ENCODE measurements around the gene P2RY10. TPM values are rescaled to one million over a fixed set of nuclear protein-coding genes. Genes with fewer than 3 reads are reported as not detected.

Gene P2RY10, protein sequence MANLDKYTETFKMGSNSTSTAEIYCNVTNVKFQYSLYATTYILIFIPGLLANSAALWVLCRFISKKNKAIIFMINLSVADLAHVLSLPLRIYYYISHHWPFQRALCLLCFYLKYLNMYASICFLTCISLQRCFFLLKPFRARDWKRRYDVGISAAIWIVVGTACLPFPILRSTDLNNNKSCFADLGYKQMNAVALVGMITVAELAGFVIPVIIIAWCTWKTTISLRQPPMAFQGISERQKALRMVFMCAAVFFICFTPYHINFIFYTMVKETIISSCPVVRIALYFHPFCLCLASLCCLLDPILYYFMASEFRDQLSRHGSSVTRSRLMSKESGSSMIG
- not detected for total RNA-seq
- long read RNA-seq, result 0 reads

DNA sequence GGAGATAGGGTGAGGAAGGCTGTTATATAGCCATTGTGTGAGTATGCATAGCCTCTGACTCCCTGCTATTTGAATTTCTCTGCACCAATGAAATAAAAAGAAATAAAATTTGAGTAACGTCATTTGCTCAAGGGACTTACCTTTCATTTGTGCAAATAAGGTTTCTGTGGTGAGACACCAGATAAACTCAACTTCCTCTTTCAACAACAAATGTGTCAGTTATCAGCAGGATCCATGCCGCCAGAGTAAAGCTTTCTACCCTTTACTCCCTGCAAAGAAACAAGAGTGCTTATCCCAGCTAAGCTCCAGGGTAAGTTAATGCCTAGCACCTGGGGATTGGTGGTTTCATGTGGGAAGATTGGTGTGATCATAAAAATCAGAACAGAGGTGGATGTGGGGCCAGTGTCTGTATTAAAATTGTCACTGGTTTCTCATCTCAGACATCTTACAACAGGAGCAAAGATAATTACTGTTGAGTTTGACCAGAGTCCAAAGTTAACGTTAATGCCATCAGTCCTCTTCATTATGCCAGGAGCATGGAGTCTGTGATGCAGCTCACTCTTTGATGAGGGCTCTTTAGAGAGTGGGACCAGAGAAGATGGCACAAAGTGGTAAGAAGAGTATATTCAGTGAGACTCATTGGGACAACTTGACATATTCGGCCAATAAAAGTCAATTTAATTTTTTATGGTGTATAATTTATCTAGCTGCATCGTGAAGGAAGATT is at the start of gene P2RY10:
P2RY10 (plus strand) TSS at position 206 of the 727 bp plus-strand sequence. CDS start 15,130 bp downstream, outside the sequence.
- TF ChIP-seq, protein P1, sequence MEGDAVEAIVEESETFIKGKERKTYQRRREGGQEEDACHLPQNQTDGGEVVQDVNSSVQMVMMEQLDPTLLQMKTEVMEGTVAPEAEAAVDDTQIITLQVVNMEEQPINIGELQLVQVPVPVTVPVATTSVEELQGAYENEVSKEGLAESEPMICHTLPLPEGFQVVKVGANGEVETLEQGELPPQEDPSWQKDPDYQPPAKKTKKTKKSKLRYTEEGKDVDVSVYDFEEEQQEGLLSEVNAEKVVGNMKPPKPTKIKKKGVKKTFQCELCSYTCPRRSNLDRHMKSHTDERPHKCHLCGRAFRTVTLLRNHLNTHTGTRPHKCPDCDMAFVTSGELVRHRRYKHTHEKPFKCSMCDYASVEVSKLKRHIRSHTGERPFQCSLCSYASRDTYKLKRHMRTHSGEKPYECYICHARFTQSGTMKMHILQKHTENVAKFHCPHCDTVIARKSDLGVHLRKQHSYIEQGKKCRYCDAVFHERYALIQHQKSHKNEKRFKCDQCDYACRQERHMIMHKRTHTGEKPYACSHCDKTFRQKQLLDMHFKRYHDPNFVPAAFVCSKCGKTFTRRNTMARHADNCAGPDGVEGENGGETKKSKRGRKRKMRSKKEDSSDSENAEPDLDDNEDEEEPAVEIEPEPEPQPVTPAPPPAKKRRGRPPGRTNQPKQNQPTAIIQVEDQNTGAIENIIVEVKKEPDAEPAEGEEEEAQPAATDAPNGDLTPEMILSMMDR (IDR thresholded peaks at IDR 0.05; ENCODE audit: borderline replicate concordance), result no peak
- H3K4me3 ChIP-seq, result no peak within 1 kb of the TSS
- no peaks in the 10 kb centered on the region for H3K27me3 ChIP-seq (ENCODE audit: low read depth)
- no peak within 1 kb of the TSS for H3K27ac ChIP-seq (replicated peaks)
- intact Hi-C loops (cut with micrococcal nuclease), result no loop called here
- H3K4me1 ChIP-seq, result no peaks in the 10 kb centered on the region
- DNase-seq, result no peak
- no peaks in the 10 kb centered on the region for H3K9me3 ChIP-seq (replicated peaks)
- no peaks in the 10 kb centered on the region for H3K36me3 ChIP-seq

DNA sequence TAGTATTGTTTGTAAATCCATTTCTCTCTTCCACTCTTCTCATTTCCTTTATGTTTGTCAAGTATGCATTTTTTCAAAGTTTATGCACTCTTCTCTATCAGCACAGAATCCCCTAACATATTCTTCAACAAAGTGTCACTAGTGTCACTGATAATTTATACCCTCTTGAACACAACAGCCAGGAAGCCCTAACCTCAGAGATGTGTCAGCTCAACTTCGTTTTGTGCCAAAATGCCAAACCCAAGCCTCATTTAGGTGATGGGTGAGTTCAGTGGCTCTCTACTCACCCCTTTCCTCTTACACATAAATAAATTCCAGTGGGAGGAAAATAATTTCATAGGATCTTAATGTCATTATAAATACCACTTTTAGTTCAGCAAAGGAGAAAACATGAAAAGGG is 22.4 kb upstream of the P2RY10 start:
- H3K4me3 ChIP-seq, result no peak overlapping the region
- intact Hi-C loops (cut with micrococcal nuclease), result no loop called here
- H3K9me3 ChIP-seq (replicated peaks), result no peaks in the 10 kb centered on the region
- H3K36me3 ChIP-seq, result no peaks in the 10 kb centered on the region
- H3K27ac ChIP-seq (replicated peaks), result no peak overlapping the region
- no peak for DNase-seq
- TF ChIP-seq, protein P1 (IDR thresholded peaks at IDR 0.05; ENCODE audit: borderline replicate concordance), result no peak
- H3K27me3 ChIP-seq (ENCODE audit: low read depth), result no peaks in the 10 kb centered on the region
- H3K4me1 ChIP-seq, result no peaks in the 10 kb centered on the region

DNA sequence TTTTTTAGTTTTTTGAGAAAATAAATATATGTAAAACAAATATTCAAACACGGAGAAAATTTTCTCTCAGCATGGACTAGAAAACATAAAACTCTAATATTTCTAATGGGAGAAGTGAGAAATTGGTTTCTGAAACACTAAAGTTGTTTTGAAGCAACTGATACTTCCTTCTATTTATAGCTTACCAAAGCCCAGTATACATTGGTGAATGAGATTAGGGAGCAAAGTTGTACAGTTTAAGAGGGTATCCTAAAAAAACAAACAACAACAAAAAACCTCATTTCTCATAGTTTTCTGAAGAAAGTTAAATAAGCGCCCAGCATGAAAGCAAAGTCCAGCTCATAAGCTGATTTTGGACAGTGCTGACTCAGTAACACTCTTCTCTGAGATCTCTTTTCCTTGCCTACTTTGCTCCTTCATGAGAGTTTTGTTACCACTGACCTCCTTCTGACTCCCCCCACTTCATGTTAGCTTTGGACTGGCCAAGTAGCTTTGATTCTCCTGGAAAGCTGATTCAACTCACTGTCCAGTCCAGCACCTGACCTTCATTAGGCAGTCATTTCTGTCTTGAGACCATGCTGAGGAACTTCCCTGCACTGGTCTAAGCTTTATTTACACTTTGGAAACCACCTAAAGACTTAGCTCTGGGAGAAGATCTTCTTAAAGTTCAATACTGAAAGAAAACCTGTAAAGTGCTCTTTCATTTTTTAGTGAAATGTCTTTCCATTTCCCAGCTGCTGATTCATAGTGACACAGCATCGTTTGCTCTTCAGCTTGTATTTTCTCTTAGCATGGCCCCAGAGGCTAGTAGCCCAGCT is 21.8 kb upstream of the P2RY10 start:
- intact Hi-C loops (cut with micrococcal nuclease), result no loop called here

DNA sequence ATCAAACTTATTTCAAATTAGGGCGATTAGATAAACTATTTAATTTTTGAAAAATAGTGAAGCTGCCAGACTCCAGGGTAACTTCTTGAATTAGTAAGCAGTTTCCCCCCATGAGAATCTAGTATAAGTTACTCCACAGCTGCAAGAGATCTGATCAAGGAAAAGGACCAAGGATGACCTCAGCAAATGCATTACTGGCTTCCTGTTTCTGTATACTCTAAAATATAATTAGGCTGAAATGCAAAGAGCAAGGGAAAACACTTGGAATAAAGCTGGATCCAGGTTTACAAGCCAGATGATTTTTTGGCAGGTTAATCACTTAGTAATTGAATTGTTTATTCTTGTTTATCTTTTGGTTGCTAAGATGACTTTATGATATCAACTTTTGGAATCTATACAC is 13.4 kb upstream of the P2RY10 start:
- H3K4me3 ChIP-seq, result no peak overlapping the region
- intact Hi-C loops (cut with micrococcal nuclease), result no loop called here
- no peaks in the 10 kb centered on the region for H3K27me3 ChIP-seq (ENCODE audit: low read depth)
- no peaks in the 10 kb centered on the region for H3K36me3 ChIP-seq
- no peaks in the 10 kb centered on the region for H3K4me1 ChIP-seq
- H3K9me3 ChIP-seq (replicated peaks), result no peaks in the 10 kb centered on the region
- H3K27ac ChIP-seq (replicated peaks), result no peak overlapping the region
- DNase-seq, result no peak
- TF ChIP-seq, protein P1 (IDR thresholded peaks at IDR 0.05; ENCODE audit: borderline replicate concordance), result no peak

More for the DNA sequence above, 21.8 kb upstream of the P2RY10 start:
- H3K27ac ChIP-seq (replicated peaks), result no peak overlapping the region
- H3K27me3 ChIP-seq (ENCODE audit: low read depth), result no peaks in the 10 kb centered on the region
- no peaks in the 10 kb centered on the region for H3K4me1 ChIP-seq
- TF ChIP-seq, protein P1 (IDR thresholded peaks at IDR 0.05; ENCODE audit: borderline replicate concordance), result no peak
- no peak for DNase-seq
- no peak overlapping the region for H3K4me3 ChIP-seq
- H3K36me3 ChIP-seq, result no peaks in the 10 kb centered on the region
- no peaks in the 10 kb centered on the region for H3K9me3 ChIP-seq (replicated peaks)

DNA sequence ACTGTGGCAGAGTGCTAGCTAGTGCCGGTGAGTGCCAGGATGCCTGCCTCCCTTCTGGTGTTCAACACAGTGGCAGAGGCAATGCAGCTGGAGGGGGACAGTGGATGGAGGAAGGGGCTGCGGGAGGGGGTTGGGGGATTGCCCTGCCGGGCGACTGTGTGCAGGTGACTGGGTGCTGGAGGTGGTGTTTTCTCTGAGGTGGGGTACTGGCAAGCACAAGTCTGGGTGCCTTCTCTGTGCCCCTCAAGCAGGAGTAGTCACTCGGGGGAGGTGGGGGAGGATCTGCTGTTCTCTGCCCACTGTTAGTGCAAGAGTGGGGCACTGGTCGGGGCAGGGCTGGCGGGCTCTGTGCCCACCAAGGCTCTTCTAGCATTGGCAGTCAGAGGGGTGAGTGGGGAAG is 10.3 kb upstream of the P2RY10 start:
- intact Hi-C loops (cut with micrococcal nuclease), result no loop called here
- Histone ChIP-seq H3K4me3 (no peak overlapping the region), H3K36me3 (no peaks in the 10 kb centered on the region), H3K9me3 (replicated peaks) (peaks cover 5% of the 10 kb centered on the region), H3K4me1 (no peaks in the 10 kb centered on the region), H3K27ac (replicated peaks) (no peak overlapping the region), H3K27me3 (ENCODE audit: low read depth) (no peaks in the 10 kb centered on the region)
- TF ChIP-seq, protein P1 (IDR thresholded peaks at IDR 0.05; ENCODE audit: borderline replicate concordance), result no peak
- no peak for DNase-seq

Data from left ventricle myocardium inferior (tissue), 1 donor.